ENCODE data around the gene SEC24B. TPM values are rescaled to one million over a fixed set of nuclear protein-coding genes. Genes with fewer than 3 reads are reported as not detected.

The SEC24B gene
- total RNA-seq, 1 donor from 2014 or later: 41.9 TPM

DNA sequence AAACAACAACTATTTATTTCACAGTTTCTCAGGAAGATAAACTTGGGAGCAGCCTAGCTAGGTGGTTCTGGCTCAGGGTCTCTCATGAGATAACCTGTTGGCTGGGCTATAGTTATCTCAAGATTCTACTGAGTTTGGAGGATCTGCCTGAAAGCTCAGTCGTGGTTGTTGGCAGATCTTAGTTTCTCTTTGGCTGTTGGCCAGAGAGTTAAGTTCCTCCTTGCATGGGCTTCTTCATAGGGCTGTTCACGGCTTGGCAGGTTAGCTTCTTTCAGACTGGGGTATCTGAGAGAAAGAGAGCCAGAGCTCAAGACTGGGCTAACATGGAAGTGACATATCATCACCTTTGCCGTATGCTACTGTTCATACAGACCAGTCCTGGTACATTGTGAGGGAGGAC, 28.7 kb downstream of the SEC24B start:
- H3K27ac ChIP-seq (ENCODE audit: low read depth, low read length): no peak overlapping the region
- no peak overlapping the region for H3K27ac Mint-ChIP-seq (ENCODE audit: unreplicated experiment)
- no peaks in the 10 kb centered on the region for H3K27me3 Mint-ChIP-seq (ENCODE audit: low read depth, unreplicated experiment)
- H3K4me1 Mint-ChIP-seq (ENCODE audit: low read depth, unreplicated experiment): peaks cover 2% of the 10 kb centered on the region
- H3K9me3 ChIP-seq (ENCODE audit: insufficient read depth, low read depth, low read length): no peaks in the 10 kb centered on the region
- H3K9ac ChIP-seq (ENCODE audit: low read length): no peak overlapping the region
- H3K79me2 ChIP-seq (ENCODE audit: insufficient read depth, low read length): peaks cover 96% of the 10 kb centered on the region
- H3K9me3 Mint-ChIP-seq (ENCODE audit: unreplicated experiment): no peaks in the 10 kb centered on the region
- H3K4me3 ChIP-seq (ENCODE audit: insufficient read depth, low read depth, low read length): no peak overlapping the region
- H3K36me3 Mint-ChIP-seq (ENCODE audit: low read depth, unreplicated experiment): peaks cover 14% of the 10 kb centered on the region
- H4K20me1 ChIP-seq (ENCODE audit: insufficient read depth, low read length): peaks cover 68% of the 10 kb centered on the region
- DNase-seq (ENCODE audit: low read depth) (no peak), FAIRE-seq (no peak)
- H3K27me3 ChIP-seq (ENCODE audit: insufficient read depth, low read length): no peaks in the 10 kb centered on the region
- no peak for TF ChIP-seq EZH2 (IDR thresholded peaks at IDR 0.05; ENCODE audit: insufficient read depth, low read length)
- no peak overlapping the region for H3K4me2 ChIP-seq (ENCODE audit: low read length)
- no peaks in the 10 kb centered on the region for H3K4me1 ChIP-seq (ENCODE audit: insufficient read depth, low read length)
- H3K4me3 Mint-ChIP-seq (ENCODE audit: unreplicated experiment): no peak overlapping the region
- H3K36me3 ChIP-seq (ENCODE audit: insufficient read depth, low read length): peaks cover 30% of the 10 kb centered on the region
- H2AFZ ChIP-seq (ENCODE audit: low read depth, low read length): no peak overlapping the region

GRCh38 chr4:109462802-109463201, 29.2 kb downstream of the SEC24B start:
- DNase-seq (ENCODE audit: low read depth): no peak
- no peak overlapping the region for H3K27ac ChIP-seq (ENCODE audit: low read depth, low read length)
- Mint-ChIP-seq H3K27ac (ENCODE audit: unreplicated experiment) (no peak overlapping the region), H3K4me1 (ENCODE audit: low read depth, unreplicated experiment) (peaks cover 2% of the 10 kb centered on the region), H3K9me3 (ENCODE audit: unreplicated experiment) (no peaks in the 10 kb centered on the region), H3K27me3 (ENCODE audit: low read depth, unreplicated experiment) (no peaks in the 10 kb centered on the region), H3K4me3 (ENCODE audit: unreplicated experiment) (no peak overlapping the region), H3K36me3 (ENCODE audit: low read depth, unreplicated experiment) (peaks cover 15% of the 10 kb centered on the region)
- FAIRE-seq: no peak
- no peaks in the 10 kb centered on the region for H3K27me3 ChIP-seq (ENCODE audit: insufficient read depth, low read length)
- peaks cover 30% of the 10 kb centered on the region for H3K36me3 ChIP-seq (ENCODE audit: insufficient read depth, low read length)
- no peak overlapping the region for H2AFZ ChIP-seq (ENCODE audit: low read depth, low read length)
- peaks cover 63% of the 10 kb centered on the region for H4K20me1 ChIP-seq (ENCODE audit: insufficient read depth, low read length)
- H3K79me2 ChIP-seq (ENCODE audit: insufficient read depth, low read length): peaks cover 96% of the 10 kb centered on the region
- no peak for TF ChIP-seq EZH2 (IDR thresholded peaks at IDR 0.05; ENCODE audit: insufficient read depth, low read length)
- TF ChIP-seq, protein P1, sequence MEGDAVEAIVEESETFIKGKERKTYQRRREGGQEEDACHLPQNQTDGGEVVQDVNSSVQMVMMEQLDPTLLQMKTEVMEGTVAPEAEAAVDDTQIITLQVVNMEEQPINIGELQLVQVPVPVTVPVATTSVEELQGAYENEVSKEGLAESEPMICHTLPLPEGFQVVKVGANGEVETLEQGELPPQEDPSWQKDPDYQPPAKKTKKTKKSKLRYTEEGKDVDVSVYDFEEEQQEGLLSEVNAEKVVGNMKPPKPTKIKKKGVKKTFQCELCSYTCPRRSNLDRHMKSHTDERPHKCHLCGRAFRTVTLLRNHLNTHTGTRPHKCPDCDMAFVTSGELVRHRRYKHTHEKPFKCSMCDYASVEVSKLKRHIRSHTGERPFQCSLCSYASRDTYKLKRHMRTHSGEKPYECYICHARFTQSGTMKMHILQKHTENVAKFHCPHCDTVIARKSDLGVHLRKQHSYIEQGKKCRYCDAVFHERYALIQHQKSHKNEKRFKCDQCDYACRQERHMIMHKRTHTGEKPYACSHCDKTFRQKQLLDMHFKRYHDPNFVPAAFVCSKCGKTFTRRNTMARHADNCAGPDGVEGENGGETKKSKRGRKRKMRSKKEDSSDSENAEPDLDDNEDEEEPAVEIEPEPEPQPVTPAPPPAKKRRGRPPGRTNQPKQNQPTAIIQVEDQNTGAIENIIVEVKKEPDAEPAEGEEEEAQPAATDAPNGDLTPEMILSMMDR (IDR thresholded peaks at IDR 0.05; ENCODE audit: insufficient read depth, low read depth, low read length): no peak
- H3K4me3 ChIP-seq (ENCODE audit: insufficient read depth, low read depth, low read length): no peak overlapping the region
- no peaks in the 10 kb centered on the region for H3K4me1 ChIP-seq (ENCODE audit: insufficient read depth, low read length)
- no peak overlapping the region for H3K9ac ChIP-seq (ENCODE audit: low read length)
- no peaks in the 10 kb centered on the region for H3K9me3 ChIP-seq (ENCODE audit: insufficient read depth, low read depth, low read length)
- no peak overlapping the region for H3K4me2 ChIP-seq (ENCODE audit: low read length)

- Mint-ChIP-seq H3K9me3 (ENCODE audit: unreplicated experiment) (no peaks in the 10 kb centered on the region), H3K27me3 (ENCODE audit: low read depth, unreplicated experiment) (no peaks in the 10 kb centered on the region), H3K4me1 (ENCODE audit: low read depth, unreplicated experiment) (peaks cover 2% of the 10 kb centered on the region), H3K36me3 (ENCODE audit: low read depth, unreplicated experiment) (peaks cover 15% of the 10 kb centered on the region), H3K27ac (ENCODE audit: unreplicated experiment) (no peak overlapping the region), H3K4me3 (ENCODE audit: unreplicated experiment) (no peak overlapping the region)
- Histone ChIP-seq H3K4me3 (ENCODE audit: insufficient read depth, low read depth, low read length) (no peak overlapping the region), H3K4me2 (ENCODE audit: low read length) (no peak overlapping the region), H3K27me3 (ENCODE audit: insufficient read depth, low read length) (no peaks in the 10 kb centered on the region), H3K36me3 (ENCODE audit: insufficient read depth, low read length) (peaks cover 30% of the 10 kb centered on the region), H3K9ac (ENCODE audit: low read length) (no peak overlapping the region), H4K20me1 (ENCODE audit: insufficient read depth, low read length) (peaks cover 70% of the 10 kb centered on the region), H3K79me2 (ENCODE audit: insufficient read depth, low read length) (peaks cover 96% of the 10 kb centered on the region), H3K27ac (ENCODE audit: low read depth, low read length) (no peak overlapping the region), H3K4me1 (ENCODE audit: insufficient read depth, low read length) (no peaks in the 10 kb centered on the region), H2AFZ (ENCODE audit: low read depth, low read length) (no peak overlapping the region), H3K9me3 (ENCODE audit: insufficient read depth, low read depth, low read length) (no peaks in the 10 kb centered on the region)
- FAIRE-seq (no peak), DNase-seq (ENCODE audit: low read depth) (no peak)
- TF ChIP-seq, protein P1 (IDR thresholded peaks at IDR 0.05; ENCODE audit: insufficient read depth, low read depth, low read length): no peak
- TF ChIP-seq EZH2 (IDR thresholded peaks at IDR 0.05; ENCODE audit: insufficient read depth, low read length): no peak
Measured at GRCh38 chr4:109465069-109465468, 31.5 kb downstream of the SEC24B start.
